Stimulated activated memory B cell treated with anti-CD40 and anti-IgM and Interleukin-4, amounts not matched to agents 10 μg/mL and 1 μg/mL and 100 μg/mL, for 72 hours (primary cell): ENCODE data around the gene CACNB4.
"Not testable (repeated sequence)": the region's sequence is repeated elsewhere in the genome, so short reads cannot be mapped to it uniquely, and the experiment has no call there.

Source experiments
- ATAC-seq: fragments of 150-1000 bp; cut with Tn5 transposase; 2 replicates; pipeline ENCODE4 v1.10.0; 2021
- H3K27ac Mint-ChIP-seq: one replicate; pipeline ENCODE4 v1.8.0; 2022; ENCODE audit warnings: mild to moderate bottlenecking, mixed read lengths
- H3K27me3 Mint-ChIP-seq: one replicate; pipeline ENCODE4 v1.8.0; 2022; ENCODE audit warnings: mixed read lengths
- H3K36me3 Mint-ChIP-seq: one replicate; pipeline ENCODE4 v1.8.0; 2022; ENCODE audit warnings: mixed read lengths
- H3K4me1 Mint-ChIP-seq: one replicate; pipeline ENCODE4 v1.8.0; 2022; ENCODE audit warnings: mixed read lengths
- H3K4me3 Mint-ChIP-seq: one replicate; pipeline ENCODE4 v1.8.0; 2022; ENCODE audit warnings: mild to moderate bottlenecking, moderate library complexity, mixed read lengths
- H3K9me3 Mint-ChIP-seq: one replicate; pipeline ENCODE4 v1.8.0; 2022; ENCODE audit warnings: mixed read lengths

The CACNB4 gene

DNA sequence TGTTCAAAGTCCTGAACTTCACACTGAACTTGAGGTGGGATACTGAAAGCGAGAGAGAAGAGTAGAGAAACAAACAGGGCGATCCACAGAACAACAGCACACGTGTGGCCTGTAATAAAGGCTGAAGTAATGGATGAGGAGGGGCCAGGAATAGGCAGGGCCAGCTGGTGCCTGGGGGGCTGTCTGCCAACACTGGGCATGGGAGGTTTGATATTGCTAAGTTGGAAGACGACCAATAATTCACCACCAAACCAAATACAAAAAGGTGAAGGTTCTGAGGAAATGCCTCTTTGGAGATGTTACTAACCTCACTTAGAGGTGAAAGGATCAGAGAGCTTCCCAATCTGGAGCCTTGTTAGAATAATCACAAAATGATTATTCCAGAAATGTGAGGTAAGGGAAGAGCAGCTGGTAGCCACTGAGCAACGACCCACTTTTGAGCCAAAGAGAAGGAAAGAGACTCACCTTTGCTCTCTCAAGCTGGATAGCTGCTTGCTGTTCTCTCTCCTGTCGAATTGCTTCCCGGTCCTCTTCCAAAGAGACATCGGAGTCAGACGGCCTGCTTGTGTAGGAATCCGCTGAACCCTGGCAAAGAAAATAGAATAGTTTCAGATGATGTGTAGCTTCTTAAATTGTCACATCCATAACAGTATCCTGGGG is 215.9 kb downstream of the CACNB4 start:
- Mint-ChIP-seq H3K9me3 (no peaks in the 10 kb centered on the region), H3K27ac (no peak overlapping the region), H3K4me1 (peaks cover 9% of the 10 kb centered on the region), H3K36me3 (no peaks in the 10 kb centered on the region), H3K27me3 (no peaks in the 10 kb centered on the region), H3K4me3 (no peak overlapping the region)
- no peak for ATAC-seq

DNA sequence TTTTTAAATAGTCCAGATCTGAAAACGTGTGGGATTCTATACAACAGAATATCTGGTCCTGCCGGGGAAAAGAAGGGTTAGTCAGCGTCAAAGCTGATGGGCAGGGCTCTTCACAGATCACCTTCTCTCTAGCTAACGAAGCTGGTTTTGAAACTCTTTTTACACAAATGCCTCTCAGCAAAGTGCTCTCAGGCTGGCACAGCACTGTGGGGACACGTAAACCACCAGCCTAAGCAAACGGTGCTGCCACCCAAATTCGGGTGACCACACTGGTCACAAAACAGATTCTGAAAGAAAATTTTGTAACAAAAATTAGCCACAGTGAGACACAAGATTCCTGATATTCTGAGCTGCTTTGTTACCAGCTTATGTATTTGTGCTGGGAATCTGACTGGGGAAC is 217.5 kb downstream of the CACNB4 start:
- Mint-ChIP-seq H3K9me3 (no peaks in the 10 kb centered on the region), H3K4me1 (peaks cover 9% of the 10 kb centered on the region), H3K27me3 (no peaks in the 10 kb centered on the region), H3K27ac (no peak overlapping the region), H3K4me3 (no peak overlapping the region), H3K36me3 (no peaks in the 10 kb centered on the region)
- no peak for ATAC-seq

DNA sequence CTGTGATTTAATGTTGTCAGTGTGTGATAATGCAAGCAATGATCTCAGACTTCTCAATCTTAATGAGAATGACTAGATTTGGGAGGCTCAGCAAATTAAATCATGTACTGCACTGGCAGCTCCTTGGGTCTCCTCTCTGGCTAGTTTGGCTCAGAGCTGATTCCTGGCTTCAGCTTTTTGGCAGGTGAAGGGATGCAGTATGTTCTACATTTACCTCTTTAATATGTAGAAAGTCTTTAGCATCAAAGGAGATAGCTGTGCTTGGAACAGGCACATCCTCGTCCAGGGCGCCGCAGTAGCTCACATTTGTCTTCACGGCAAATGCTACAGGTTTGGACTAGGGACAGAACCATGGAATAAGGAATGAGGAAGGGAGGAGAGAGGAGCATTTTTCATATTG is 218.3 kb downstream of the CACNB4 start:
- no peak overlapping the region for H3K4me3 Mint-ChIP-seq
- H3K4me1 Mint-ChIP-seq: peaks cover 9% of the 10 kb centered on the region
- peak overlapping the region; percentile 18 for H3K27ac Mint-ChIP-seq
- no peaks in the 10 kb centered on the region for H3K9me3 Mint-ChIP-seq
- ATAC-seq: no peak
- no peaks in the 10 kb centered on the region for H3K36me3 Mint-ChIP-seq
- no peaks in the 10 kb centered on the region for H3K27me3 Mint-ChIP-seq

DNA sequence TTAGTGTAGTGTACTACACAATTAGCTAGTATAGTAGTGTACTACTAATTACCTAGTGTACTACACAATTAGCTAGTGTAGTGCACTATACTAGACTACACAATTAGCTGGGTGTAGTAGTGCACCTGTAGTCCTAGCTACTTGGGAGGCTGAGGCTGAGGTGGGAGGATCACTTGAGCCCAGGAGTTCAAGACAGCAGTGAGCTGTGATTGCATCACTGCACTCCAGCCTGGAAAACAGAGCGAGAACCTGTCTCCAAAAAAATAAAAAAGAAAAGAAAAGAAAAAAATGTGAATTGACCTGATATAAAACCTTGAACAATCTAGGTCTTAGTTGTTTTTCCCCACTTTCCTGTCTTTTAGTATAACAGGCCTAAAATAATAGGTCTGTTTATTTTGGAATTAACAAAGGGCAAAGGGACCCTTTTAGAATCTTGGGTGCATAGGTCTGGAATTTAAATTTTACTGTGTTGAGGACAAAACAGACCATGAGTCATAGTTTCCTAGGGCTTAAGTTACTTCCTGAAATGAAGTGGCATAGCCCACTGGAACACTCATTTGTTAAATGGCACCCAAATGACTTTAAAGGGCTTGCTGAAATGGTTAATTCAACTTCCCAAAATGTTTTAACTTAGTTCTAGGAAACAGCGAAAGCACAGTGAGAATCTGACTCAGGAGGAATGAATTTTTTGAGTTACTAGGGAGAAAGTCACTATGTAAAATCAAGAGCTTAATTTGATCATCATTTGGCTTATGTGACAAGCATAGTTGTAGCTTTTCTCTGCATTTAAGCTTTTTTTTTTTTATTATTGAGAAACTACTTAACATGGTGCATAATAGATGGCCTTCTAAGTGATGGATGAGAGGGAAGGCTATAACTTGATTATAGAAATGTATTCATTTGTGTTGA is 219.9 kb downstream of the CACNB4 start:
- Mint-ChIP-seq H3K4me3 (no peak overlapping the region), H3K36me3 (no peaks in the 10 kb centered on the region), H3K27ac (peak overlapping the region; percentile 5), H3K4me1 (peaks cover 9% of the 10 kb centered on the region), H3K9me3 (no peaks in the 10 kb centered on the region), H3K27me3 (no peaks in the 10 kb centered on the region)
- peak; percentile 72 for ATAC-seq

DNA sequence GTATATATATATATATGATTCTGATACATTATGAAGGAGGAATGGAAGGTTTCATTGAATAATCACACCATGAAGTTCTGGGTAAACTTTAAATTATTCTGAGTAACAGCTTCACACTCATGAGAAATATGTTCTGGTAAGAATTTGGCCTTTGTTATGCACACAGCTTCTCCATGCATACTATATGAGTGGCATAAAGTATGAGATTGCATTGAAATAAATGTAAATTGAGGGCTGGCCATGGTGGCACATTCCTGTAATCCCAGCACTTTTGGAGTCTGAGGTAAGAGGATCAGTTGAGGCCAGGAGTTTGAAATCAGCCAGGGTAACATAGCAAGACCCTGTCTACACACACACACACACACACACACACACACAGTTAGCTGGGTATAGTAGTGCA is 220.6 kb downstream of the CACNB4 start:
- Mint-ChIP-seq H3K27me3 (no peaks in the 10 kb centered on the region), H3K4me1 (peaks cover 9% of the 10 kb centered on the region), H3K27ac (no peak overlapping the region), H3K36me3 (no peaks in the 10 kb centered on the region), H3K9me3 (no peaks in the 10 kb centered on the region), H3K4me3 (no peak overlapping the region)
- ATAC-seq: no peak

DNA sequence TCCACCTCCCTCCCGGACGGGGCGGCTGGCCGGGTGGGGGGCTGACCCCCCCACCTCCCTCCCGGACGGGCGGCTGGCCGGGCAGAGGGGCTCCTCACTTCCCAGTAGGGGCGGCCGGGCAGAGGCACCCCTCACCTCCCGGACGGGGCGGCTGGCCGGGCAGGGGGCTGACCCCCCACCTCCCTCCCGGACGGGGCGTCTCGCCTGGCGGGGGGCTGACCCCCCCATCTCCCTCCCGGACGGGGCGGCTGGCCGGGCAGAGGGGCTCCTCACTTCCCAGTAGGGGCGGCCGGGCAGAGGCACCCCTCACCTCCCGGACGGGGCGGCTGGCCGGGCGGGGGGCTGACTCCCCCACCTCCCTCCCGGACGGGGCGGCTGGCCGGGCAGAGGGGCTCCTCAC is 223.2 kb downstream of the CACNB4 start:
- H3K9me3 Mint-ChIP-seq, H3K4me3 Mint-ChIP-seq, H3K4me1 Mint-ChIP-seq, H3K27ac Mint-ChIP-seq, H3K36me3 Mint-ChIP-seq, ATAC-seq, H3K27me3 Mint-ChIP-seq: not testable (repeated sequence)

DNA sequence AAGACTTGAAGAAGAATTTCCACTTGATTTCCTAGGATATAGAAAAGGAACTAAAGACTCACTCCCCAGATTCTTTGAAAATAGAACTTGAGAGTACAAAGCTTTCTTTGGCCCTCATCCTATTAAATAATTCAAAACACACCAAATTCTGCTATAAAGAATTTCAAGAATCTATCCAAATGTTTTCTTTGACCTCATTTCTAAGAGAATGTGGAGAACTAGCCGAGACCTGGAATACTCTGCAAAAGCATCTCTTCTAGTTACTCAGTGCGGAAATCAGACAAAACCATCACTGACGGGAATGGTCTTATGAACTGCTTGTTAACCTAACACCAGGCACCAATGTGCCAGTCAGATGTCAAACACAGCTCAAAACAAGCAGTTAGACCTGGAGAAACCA is 226.4 kb downstream of the CACNB4 start:
- Mint-ChIP-seq H3K27me3 (no peaks in the 10 kb centered on the region), H3K4me1 (no peaks in the 10 kb centered on the region), H3K9me3 (no peaks in the 10 kb centered on the region), H3K4me3 (no peak overlapping the region), H3K36me3 (no peaks in the 10 kb centered on the region), H3K27ac (no peak overlapping the region)
- ATAC-seq: no peak

DNA sequence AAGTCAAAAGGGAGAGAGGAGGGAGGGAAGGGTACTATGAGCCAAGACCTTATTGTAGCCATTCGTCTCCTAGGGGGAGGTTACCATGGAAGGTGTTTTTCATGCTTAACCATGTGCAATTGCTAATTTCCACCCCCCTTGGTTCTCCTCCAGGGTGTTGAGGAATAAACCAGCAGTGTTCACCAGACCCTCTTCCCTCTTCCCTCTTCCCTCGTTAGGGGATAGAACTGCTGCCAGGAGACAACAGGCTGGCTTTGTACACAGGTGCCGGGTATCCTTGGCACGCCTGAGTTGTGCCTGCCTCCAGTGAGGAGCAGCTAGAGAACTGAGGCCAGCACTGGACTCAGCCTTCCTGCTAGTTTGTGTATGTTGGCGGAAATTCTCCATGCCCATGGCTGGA is 229.6 kb downstream of the CACNB4 start:
- no peak overlapping the region for H3K4me3 Mint-ChIP-seq
- H3K36me3 Mint-ChIP-seq: no peaks in the 10 kb centered on the region
- H3K27ac Mint-ChIP-seq: no peak overlapping the region

DNA sequence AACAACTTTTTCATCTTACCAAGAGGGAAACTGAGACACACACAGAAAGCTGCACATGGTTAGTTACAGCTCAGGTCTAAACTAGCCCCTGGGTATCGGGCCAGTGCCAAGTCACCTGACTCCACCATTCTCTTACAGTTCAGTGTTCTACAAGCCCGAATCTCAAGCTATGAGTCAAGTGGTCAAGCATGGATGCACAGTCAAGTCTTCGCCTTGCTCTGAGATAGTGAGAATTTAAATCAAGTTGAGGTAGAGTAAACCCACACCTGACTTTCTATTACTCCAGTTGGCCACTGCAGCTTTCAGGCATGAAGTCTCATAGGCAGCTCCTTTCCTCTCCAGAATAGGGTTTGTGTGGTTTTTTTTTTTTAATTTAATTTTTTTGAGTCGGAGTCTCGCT is 236.1 kb downstream of the CACNB4 start:
- peak; percentile 97 for ATAC-seq
- Mint-ChIP-seq H3K9me3 (no peaks in the 10 kb centered on the region), H3K36me3 (no peaks in the 10 kb centered on the region), H3K4me1 (peaks cover 9% of the 10 kb centered on the region), H3K4me3 (no peak overlapping the region), H3K27me3 (peaks cover 26% of the 10 kb centered on the region), H3K27ac (no peak overlapping the region)

More for the DNA sequence above, 229.6 kb downstream of the CACNB4 start:
- no peak for ATAC-seq
- no peaks in the 10 kb centered on the region for H3K4me1 Mint-ChIP-seq
- no peaks in the 10 kb centered on the region for H3K9me3 Mint-ChIP-seq
- peaks cover 26% of the 10 kb centered on the region for H3K27me3 Mint-ChIP-seq

DNA sequence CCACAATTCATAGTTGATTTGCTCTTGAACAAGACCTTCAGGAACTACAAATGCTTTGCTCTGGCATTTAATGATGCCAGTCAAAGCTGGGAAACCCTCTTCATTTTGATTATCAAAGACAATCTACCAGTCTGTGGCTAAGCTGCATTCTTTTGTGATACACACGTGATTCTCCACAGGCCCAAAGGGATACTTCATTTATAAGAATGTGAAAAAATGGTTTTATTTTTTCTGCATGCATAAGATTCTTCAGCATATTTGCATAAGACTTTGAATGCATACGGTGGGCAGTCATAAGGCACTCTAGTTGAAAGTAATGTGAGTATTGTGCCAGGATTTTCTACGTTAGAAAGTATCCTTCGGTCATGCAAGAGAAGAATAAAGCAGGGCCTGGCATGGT is 237.7 kb downstream of the CACNB4 start:
- ATAC-seq: no peak
- peaks cover 9% of the 10 kb centered on the region for H3K4me1 Mint-ChIP-seq
- H3K4me3 Mint-ChIP-seq: no peak overlapping the region
- H3K27ac Mint-ChIP-seq: no peak overlapping the region
- no peaks in the 10 kb centered on the region for H3K9me3 Mint-ChIP-seq
- no peaks in the 10 kb centered on the region for H3K36me3 Mint-ChIP-seq
- peaks cover 18% of the 10 kb centered on the region for H3K27me3 Mint-ChIP-seq

DNA sequence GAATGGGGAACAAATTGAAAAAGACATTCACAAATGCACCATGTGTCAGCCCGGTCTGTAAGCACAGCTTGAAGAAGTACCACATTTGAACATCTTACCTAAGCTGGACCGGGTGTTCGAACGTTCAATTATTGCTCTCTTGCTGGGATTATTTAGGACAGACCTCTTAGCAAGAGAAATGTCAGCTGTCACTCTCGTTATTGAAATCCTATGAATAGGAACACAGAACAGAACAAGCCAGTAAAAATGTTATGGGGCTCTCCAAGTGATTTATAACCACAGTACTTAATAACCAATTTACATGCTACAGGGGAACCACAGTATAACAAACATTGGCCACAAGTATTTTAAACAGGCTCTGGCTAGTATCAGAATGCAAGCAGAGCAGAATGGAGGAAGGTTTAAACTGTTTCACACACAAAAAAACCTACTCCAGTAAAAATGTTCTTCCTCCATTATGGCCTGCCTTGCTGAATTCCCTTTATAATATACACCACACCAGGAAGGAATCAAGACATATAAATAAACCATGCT is 238.2 kb downstream of the CACNB4 start:
- no peak for ATAC-seq
- H3K4me3 Mint-ChIP-seq: no peak overlapping the region
- no peaks in the 10 kb centered on the region for H3K9me3 Mint-ChIP-seq
- peaks cover 13% of the 10 kb centered on the region for H3K27me3 Mint-ChIP-seq
- peaks cover 9% of the 10 kb centered on the region for H3K4me1 Mint-ChIP-seq
- no peaks in the 10 kb centered on the region for H3K36me3 Mint-ChIP-seq
- H3K27ac Mint-ChIP-seq: no peak overlapping the region

DNA sequence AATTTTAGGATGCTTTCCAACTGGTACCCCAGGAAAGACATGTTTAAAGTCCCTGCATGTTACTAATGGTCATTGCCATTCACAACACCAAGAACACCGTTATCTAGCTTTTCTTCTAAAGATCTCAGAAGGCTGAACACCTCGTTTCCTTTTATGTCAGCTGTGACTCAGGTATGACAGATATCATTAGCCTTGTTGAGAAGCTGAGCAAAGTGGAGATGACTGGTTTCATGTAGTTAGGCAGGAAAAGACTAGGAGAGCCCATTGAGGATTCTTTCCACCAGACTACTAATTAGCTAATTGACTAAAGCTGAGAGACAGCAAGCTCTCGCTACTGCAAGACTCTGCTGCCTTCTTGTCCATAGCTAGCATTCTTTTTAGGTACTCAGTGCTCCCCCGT is 238.6 kb downstream of the CACNB4 start:
- H3K9me3 Mint-ChIP-seq: no peaks in the 10 kb centered on the region
- H3K27me3 Mint-ChIP-seq: peaks cover 8% of the 10 kb centered on the region
- no peak overlapping the region for H3K4me3 Mint-ChIP-seq
- ATAC-seq: no peak
- no peaks in the 10 kb centered on the region for H3K36me3 Mint-ChIP-seq
- no peak overlapping the region for H3K27ac Mint-ChIP-seq
- H3K4me1 Mint-ChIP-seq: peaks cover 9% of the 10 kb centered on the region

DNA sequence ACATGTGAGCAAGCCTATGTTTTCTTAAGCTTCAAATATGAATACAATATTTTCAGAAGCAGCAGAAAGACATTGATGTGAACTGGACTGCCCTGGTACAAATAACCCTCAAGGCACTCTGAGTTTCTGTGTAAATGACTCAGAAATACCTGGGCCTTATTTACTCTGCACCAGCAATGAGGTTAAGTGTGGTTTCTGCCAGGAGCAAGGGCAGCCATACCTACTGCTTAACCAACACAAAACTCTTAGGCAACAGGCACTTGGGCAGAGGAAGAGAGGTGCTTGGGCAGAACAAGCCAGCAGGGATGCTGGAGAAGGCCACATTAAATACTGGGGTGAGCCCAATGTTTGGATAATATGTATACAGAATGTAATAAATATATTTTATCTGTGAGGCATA is 241.2 kb downstream of the CACNB4 start:
- no peak overlapping the region for H3K4me3 Mint-ChIP-seq
- no peaks in the 10 kb centered on the region for H3K36me3 Mint-ChIP-seq
- peaks cover 3% of the 10 kb centered on the region for H3K4me1 Mint-ChIP-seq
- no peak for ATAC-seq
- no peaks in the 10 kb centered on the region for H3K27me3 Mint-ChIP-seq
- no peak overlapping the region for H3K27ac Mint-ChIP-seq
- no peaks in the 10 kb centered on the region for H3K9me3 Mint-ChIP-seq

DNA sequence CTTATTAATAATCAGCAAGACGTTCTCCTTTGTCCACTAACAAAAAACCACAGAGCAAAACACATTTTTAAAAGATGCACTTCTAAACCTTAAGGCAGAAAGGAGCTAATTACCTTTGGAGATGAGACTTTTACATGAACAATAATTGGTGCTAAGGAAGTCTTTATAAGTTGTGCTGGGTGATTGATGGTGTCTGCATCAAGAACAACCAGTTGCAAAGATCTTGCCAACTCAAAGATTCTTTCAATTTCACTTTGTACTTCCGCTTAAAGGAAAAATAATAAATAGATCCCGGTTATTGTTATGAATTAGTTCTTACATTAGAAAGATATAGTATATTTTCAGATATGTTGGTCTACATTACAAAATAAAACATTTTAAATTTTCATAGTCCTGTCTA is 243.7 kb downstream of the CACNB4 start:
- Mint-ChIP-seq H3K27ac (peak overlapping the region; percentile 73), H3K27me3 (no peaks in the 10 kb centered on the region), H3K4me3 (peak overlapping the region; percentile 59), H3K9me3 (no peaks in the 10 kb centered on the region), H3K36me3 (no peaks in the 10 kb centered on the region), H3K4me1 (no peaks in the 10 kb centered on the region)
- ATAC-seq: no peak

DNA sequence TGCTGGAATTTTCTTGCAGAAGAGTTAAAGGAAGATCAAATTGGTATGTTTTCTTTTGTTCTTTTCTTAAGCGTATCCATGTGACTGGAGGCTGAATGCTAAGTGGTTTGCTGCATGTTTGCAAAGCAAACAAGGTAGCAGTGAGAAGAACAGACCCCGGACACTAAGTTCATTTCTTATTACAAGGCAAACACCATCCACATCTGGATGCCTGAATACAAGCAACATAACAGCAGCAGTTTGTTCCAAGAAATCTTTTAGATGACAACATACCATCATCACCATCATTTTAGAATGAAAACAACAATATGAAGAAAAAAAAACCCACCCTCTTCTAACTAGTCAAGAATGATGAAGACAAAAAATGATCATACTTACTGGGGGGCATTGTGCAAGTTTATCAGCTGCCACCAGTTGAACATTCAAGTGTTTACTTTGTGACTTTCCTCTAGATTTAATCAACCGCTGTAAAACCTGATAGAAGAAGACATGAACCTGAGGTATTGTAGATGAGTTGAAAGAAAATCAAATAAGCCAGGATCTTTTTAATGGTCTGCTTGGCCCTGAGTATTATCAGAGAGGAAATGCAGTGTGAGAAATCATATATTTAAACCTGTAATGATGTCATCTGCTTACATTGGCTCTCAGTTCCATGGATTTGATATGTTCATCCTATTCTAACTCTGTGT is 245.6 kb downstream of the CACNB4 start:
- no peaks in the 10 kb centered on the region for H3K4me1 Mint-ChIP-seq
- H3K36me3 Mint-ChIP-seq: no peaks in the 10 kb centered on the region
- H3K27ac Mint-ChIP-seq: no peak overlapping the region
- no peak for ATAC-seq
- no peaks in the 10 kb centered on the region for H3K9me3 Mint-ChIP-seq
- H3K27me3 Mint-ChIP-seq: no peaks in the 10 kb centered on the region
- no peak overlapping the region for H3K4me3 Mint-ChIP-seq
